Parathyroid adenoma (tissue), 2 donors: ENCODE results near the gene AGK.
"Not testable (repeated sequence)": the region's sequence is repeated elsewhere in the genome, so short reads cannot be mapped to it uniquely, and the experiment has no call there.

Experiments
- H2AFZ ChIP-seq: fragments of 300-600 bp; sonication (generic); one replicate; pipeline ENCODE4 v1.7.0; 2017; ENCODE audit warnings: antibody characterized with exemption, mild to moderate bottlenecking
- H3K27ac ChIP-seq: fragments of 300-600 bp; sonication (generic); one replicate; pipeline ENCODE4 v1.7.0; 2017
- H3K27me3 ChIP-seq: fragments of 300-600 bp; sonication (generic); one replicate; pipeline ENCODE4 v1.7.0; 2017; ENCODE audit warnings: low read length; ENCODE audit not compliant: control insufficient read depth, insufficient read depth
- H3K36me3 ChIP-seq: fragments of 300-600 bp; sonication (generic); one replicate; pipeline ENCODE4 v1.7.0; 2017; ENCODE audit warnings: low read length; ENCODE audit not compliant: control insufficient read depth, insufficient read depth
- H3K4me1 ChIP-seq: fragments of 300-600 bp; sonication (generic); one replicate; pipeline ENCODE4 v1.7.0; 2017; ENCODE audit warnings: control low read depth
- H3K4me2 ChIP-seq: fragments of 300-600 bp; sonication (generic); one replicate; pipeline ENCODE4 v1.7.0; 2017; ENCODE audit warnings: low read length
- H3K4me3 ChIP-seq: fragments of 300-600 bp; sonication (generic); one replicate; pipeline ENCODE4 v1.7.0; 2017; ENCODE audit warnings: low read depth, low read length
- H3K79me2 ChIP-seq: fragments of 300-600 bp; sonication (generic); one replicate; pipeline ENCODE4 v1.7.0; 2017; ENCODE audit warnings: control low read depth
- H3K9ac ChIP-seq: fragments of 300-600 bp; sonication (generic); one replicate; pipeline ENCODE4 v1.7.0; 2017; ENCODE audit warnings: mild to moderate bottlenecking
- H3K9me3 ChIP-seq: fragments of 300-600 bp; sonication (generic); one replicate; pipeline ENCODE4 v1.7.0; 2017; ENCODE audit warnings: low read length; ENCODE audit not compliant: control insufficient read depth
- CTCF ChIP-seq: fragments of 300-600 bp; sonication (generic); IDR thresholded peaks from one replicate; pipeline ENCODE4 v1.7.0; 2017; ENCODE audit warnings: antibody characterized with exemption, mild to moderate bottlenecking
- donor health status: primary hyperparathyroidism.

AGK gene

GRCh38 chr7:141549582-141549981 lies 1.6 kb upstream of the AGK start:
- no peak overlapping the region for H2AFZ ChIP-seq
- no peaks in the 10 kb centered on the region for H3K9me3 ChIP-seq
- no peak overlapping the region for H3K27ac ChIP-seq
- no peaks in the 10 kb centered on the region for H3K27me3 ChIP-seq
- TF ChIP-seq CTCF, result no peak
- H3K4me3 ChIP-seq, result no peak overlapping the region
- H3K9ac ChIP-seq, result no peak overlapping the region
- H3K4me1 ChIP-seq, result peaks cover 6% of the 10 kb centered on the region
- H3K4me2 ChIP-seq, result no peak overlapping the region
- peaks cover 2% of the 10 kb centered on the region for H3K79me2 ChIP-seq
- H3K36me3 ChIP-seq, result no peaks in the 10 kb centered on the region

- peak overlapping the region; percentile 40 for H3K27ac ChIP-seq
- TF ChIP-seq CTCF, result no peak
- H3K36me3 ChIP-seq, result no peaks in the 10 kb centered on the region
- peak overlapping the region; percentile 74 for H3K4me3 ChIP-seq
- H3K27me3 ChIP-seq, result no peaks in the 10 kb centered on the region
- peaks cover 2% of the 10 kb centered on the region for H3K79me2 ChIP-seq
- peak overlapping the region; percentile 70 for H3K9ac ChIP-seq
- no peaks in the 10 kb centered on the region for H3K9me3 ChIP-seq
- peak overlapping the region; percentile 71 for H3K4me2 ChIP-seq
- peak overlapping the region; percentile 99 for H2AFZ ChIP-seq
- peaks cover 6% of the 10 kb centered on the region for H3K4me1 ChIP-seq
Observed at GRCh38 chr7:141550386-141551093, 670 bp upstream of the AGK start.

- peak overlapping the region; percentile 74 for H3K4me3 ChIP-seq
- no peak for TF ChIP-seq CTCF
- H3K9me3 ChIP-seq, result no peaks in the 10 kb centered on the region
- H3K79me2 ChIP-seq, result peaks cover 2% of the 10 kb centered on the region
- H3K9ac ChIP-seq, result no peak overlapping the region
- peak overlapping the region; percentile 99 for H2AFZ ChIP-seq
- H3K4me2 ChIP-seq, result peak overlapping the region; percentile 71
- H3K36me3 ChIP-seq, result no peaks in the 10 kb centered on the region
- no peak overlapping the region for H3K27ac ChIP-seq
- peaks cover 6% of the 10 kb centered on the region for H3K4me1 ChIP-seq
- H3K27me3 ChIP-seq, result no peaks in the 10 kb centered on the region
Observed at GRCh38 chr7:141551782-141552181, 572 bp downstream of the AGK start.

- Histone ChIP-seq H3K36me3 (no peaks in the 10 kb centered on the region), H3K9ac (no peak overlapping the region), H3K27me3 (no peaks in the 10 kb centered on the region), H3K4me1 (peaks cover under 1% of the 10 kb centered on the region), H2AFZ (no peak overlapping the region), H3K4me2 (no peak overlapping the region), H3K9me3 (no peaks in the 10 kb centered on the region), H3K27ac (no peak overlapping the region), H3K79me2 (peaks cover 8% of the 10 kb centered on the region), H3K4me3 (no peak overlapping the region)
- TF ChIP-seq CTCF, result no peak
Observed at GRCh38 chr7:141557360-141557759, 6.2 kb downstream of the AGK start.

GRCh38 chr7:141557831-141558531 lies 6.8 kb downstream of the AGK start:
- H3K36me3 ChIP-seq, H3K9ac ChIP-seq, H3K27me3 ChIP-seq, H3K4me1 ChIP-seq, H3K79me2 ChIP-seq, H3K27ac ChIP-seq, H3K4me2 ChIP-seq, H3K4me3 ChIP-seq, H2AFZ ChIP-seq, H3K9me3 ChIP-seq: not testable (repeated sequence)
